ENCODE measurements around the gene MPV17L2. TPM values are rescaled to one million over a fixed set of nuclear protein-coding genes. Genes with fewer than 3 reads are reported as not detected.

Gene MPV17L2
- polyA plus RNA-seq, 2 of the 4 experiments (the other 2 are of a cell fraction), result 8.3 to 13.9 TPM

GRCh38 chr19:18216789-18217188 is 23.8 kb downstream of the MPV17L2 start:
- no peaks in the 10 kb centered on the region for H3K9me3 ChIP-seq
- POLR2A ChIA-PET, result no interaction called here
- no peak overlapping the region for H3K27ac ChIP-seq
- H3K4me3 ChIP-seq, result no peak overlapping the region
- 93% methylated on average over 8 of the region's 8 CpGs for WGBS (ENCODE audit: missing lambda C conversion rate)
- H3K4me1 ChIP-seq, result peaks cover 4% of the 10 kb centered on the region; the same call in 1 of the 3 replicates
- no peak overlapping the region for H3K4me2 ChIP-seq
- DNase-seq (ENCODE audit: low read depth in 1 of 2, low spot score in 1 of 2), result no peak
- CTCF ChIA-PET, result interaction anchor here (1.2 kb wide), 1 partner anchor 35 kb away, joined by 3 read pairs; no protein-coding TSS in a partner anchor
- no peak for ATAC-seq
- FAIRE-seq, result no peak
- TF ChIP-seq RARB (CRISPR knock-in tag; IDR thresholded peaks at IDR 0.05), result no peak
- no peak for TF ChIP-seq ZSCAN20 (CRISPR knock-in tag; IDR thresholded peaks at IDR 0.05)
- TF ChIP-seq, protein P1, sequence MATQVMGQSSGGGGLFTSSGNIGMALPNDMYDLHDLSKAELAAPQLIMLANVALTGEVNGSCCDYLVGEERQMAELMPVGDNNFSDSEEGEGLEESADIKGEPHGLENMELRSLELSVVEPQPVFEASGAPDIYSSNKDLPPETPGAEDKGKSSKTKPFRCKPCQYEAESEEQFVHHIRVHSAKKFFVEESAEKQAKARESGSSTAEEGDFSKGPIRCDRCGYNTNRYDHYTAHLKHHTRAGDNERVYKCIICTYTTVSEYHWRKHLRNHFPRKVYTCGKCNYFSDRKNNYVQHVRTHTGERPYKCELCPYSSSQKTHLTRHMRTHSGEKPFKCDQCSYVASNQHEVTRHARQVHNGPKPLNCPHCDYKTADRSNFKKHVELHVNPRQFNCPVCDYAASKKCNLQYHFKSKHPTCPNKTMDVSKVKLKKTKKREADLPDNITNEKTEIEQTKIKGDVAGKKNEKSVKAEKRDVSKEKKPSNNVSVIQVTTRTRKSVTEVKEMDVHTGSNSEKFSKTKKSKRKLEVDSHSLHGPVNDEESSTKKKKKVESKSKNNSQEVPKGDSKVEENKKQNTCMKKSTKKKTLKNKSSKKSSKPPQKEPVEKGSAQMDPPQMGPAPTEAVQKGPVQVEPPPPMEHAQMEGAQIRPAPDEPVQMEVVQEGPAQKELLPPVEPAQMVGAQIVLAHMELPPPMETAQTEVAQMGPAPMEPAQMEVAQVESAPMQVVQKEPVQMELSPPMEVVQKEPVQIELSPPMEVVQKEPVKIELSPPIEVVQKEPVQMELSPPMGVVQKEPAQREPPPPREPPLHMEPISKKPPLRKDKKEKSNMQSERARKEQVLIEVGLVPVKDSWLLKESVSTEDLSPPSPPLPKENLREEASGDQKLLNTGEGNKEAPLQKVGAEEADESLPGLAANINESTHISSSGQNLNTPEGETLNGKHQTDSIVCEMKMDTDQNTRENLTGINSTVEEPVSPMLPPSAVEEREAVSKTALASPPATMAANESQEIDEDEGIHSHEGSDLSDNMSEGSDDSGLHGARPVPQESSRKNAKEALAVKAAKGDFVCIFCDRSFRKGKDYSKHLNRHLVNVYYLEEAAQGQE (IDR thresholded peaks at IDR 0.05), result no peak
- no peak for TF ChIP-seq JUN (IDR thresholded peaks at IDR 0.05)
- no peak for TF ChIP-seq MAZ (IDR thresholded peaks at IDR 0.05; ENCODE audit: borderline replicate concordance, low read depth, low read length)
- TF ChIP-seq TP53 (CRISPR knock-in tag; IDR thresholded peaks at IDR 0.05), result no peak
- TF ChIP-seq MAFK (IDR thresholded peaks at IDR 0.05; ENCODE audit: partially characterized antibody), result no peak
- no peak for TF ChIP-seq KDM1A (IDR thresholded peaks at IDR 0.05; ENCODE audit: low read depth)
- no peak for TF ChIP-seq ZC3H11A (IDR thresholded peaks at IDR 0.05)
- TF ChIP-seq PHF8 (IDR thresholded peaks at IDR 0.05; ENCODE audit: borderline replicate concordance, low read depth), result no peak
- TF ChIP-seq HOXA7 (CRISPR knock-in tag; IDR thresholded peaks at IDR 0.05), result no peak
- no peak for TF ChIP-seq FOXS1 (CRISPR knock-in tag; IDR thresholded peaks at IDR 0.05)
- no peak for TF ChIP-seq CBX2 (IDR thresholded peaks at IDR 0.05; ENCODE audit: borderline replicate concordance, low read depth)
- TF ChIP-seq ZNF302 (CRISPR knock-in tag; IDR thresholded peaks at IDR 0.05), result no peak
- TF ChIP-seq RNF2 (IDR thresholded peaks at IDR 0.05; ENCODE audit: borderline replicate concordance, low read depth), result no peak
- TF ChIP-seq CBX8 (IDR thresholded peaks at IDR 0.05), result no peak
- TF ChIP-seq HOXB5 (CRISPR knock-in tag; IDR thresholded peaks at IDR 0.05), result no peak
- TF ChIP-seq NR3C1 (IDR thresholded peaks at IDR 0.05), result no peak
- no peak for TF ChIP-seq EHF (CRISPR knock-in tag; IDR thresholded peaks at IDR 0.05)
- no peak for TF ChIP-seq POLR2AphosphoS2 (conservative IDR thresholded peaks at IDR 0.05; ENCODE audit: low read length)

DNA sequence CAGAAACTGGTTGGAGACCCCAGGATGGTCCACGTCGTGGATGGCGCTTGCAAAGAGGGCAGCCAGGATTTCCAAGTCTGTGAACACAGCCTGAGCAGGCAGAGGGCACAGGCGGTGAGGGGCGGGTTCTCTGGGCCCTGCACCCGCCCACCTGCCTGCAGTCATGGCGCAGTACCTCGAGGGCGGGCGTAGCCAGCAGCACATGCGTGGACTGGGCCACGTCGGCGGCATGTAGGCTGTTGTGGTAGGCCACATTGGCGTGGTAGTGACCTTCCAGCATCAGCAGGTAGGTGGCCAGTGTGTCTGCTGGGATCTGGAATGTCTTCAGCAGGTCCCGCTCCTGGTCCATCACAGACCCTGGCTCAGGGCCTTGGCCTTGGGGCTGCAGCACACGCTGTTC is 25.1 kb downstream of the MPV17L2 start:
- FAIRE-seq (no peak), DNase-seq (ENCODE audit: low read depth in 1 of 2, low spot score in 1 of 2) (no peak), ATAC-seq (no peak)
- Histone ChIP-seq H3K4me1 (peaks cover 4% of the 10 kb centered on the region; the same call in 1 of the 3 replicates), H3K9me3 (no peaks in the 10 kb centered on the region), H3K27ac (no peak overlapping the region), H3K4me2 (no peak overlapping the region), H3K4me3 (no peak overlapping the region)
- POLR2A ChIA-PET, result no interaction called here
- TF ChIP-seq EP300 (IDR thresholded peaks at IDR 0.05), result no peak
- no peak for TF ChIP-seq MYC (IDR thresholded peaks at IDR 0.05; ENCODE audit: borderline replicate concordance, low read length)
- TF ChIP-seq, protein P2, sequence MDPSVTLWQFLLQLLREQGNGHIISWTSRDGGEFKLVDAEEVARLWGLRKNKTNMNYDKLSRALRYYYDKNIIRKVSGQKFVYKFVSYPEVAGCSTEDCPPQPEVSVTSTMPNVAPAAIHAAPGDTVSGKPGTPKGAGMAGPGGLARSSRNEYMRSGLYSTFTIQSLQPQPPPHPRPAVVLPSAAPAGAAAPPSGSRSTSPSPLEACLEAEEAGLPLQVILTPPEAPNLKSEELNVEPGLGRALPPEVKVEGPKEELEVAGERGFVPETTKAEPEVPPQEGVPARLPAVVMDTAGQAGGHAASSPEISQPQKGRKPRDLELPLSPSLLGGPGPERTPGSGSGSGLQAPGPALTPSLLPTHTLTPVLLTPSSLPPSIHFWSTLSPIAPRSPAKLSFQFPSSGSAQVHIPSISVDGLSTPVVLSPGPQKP (IDR thresholded peaks at IDR 0.05; ENCODE audit: low read depth, low read length), result no peak
- TF ChIP-seq NPAS2 (CRISPR knock-in tag; IDR thresholded peaks at IDR 0.05; ENCODE audit: borderline replicate concordance), result no peak
- TF ChIP-seq SREBF2 (IDR thresholded peaks at IDR 0.05), result no peak
- no peak for TF ChIP-seq RNF2 (IDR thresholded peaks at IDR 0.05; ENCODE audit: borderline replicate concordance, low read depth)
- no peak for TF ChIP-seq JUN (IDR thresholded peaks at IDR 0.05)
- TF ChIP-seq CBX2 (IDR thresholded peaks at IDR 0.05; ENCODE audit: borderline replicate concordance, low read depth), result no peak
- TF ChIP-seq MAFK (IDR thresholded peaks at IDR 0.05; ENCODE audit: partially characterized antibody), result no peak
- no peak for TF ChIP-seq HES2 (IDR thresholded peaks at IDR 0.05)
- TF ChIP-seq POLR2AphosphoS2 (conservative IDR thresholded peaks at IDR 0.05; ENCODE audit: low read length), result no peak
- no peak for TF ChIP-seq HOXB13 (CRISPR knock-in tag; IDR thresholded peaks at IDR 0.05; ENCODE audit: low read depth)
- TF ChIP-seq EHF (CRISPR knock-in tag; IDR thresholded peaks at IDR 0.05), result no peak
- no peak for TF ChIP-seq CHD2 (IDR thresholded peaks at IDR 0.05; ENCODE audit: low read length, partially characterized antibody)
- TF ChIP-seq ZSCAN20 (CRISPR knock-in tag; IDR thresholded peaks at IDR 0.05), result no peak
- no peak for TF ChIP-seq HEYL (CRISPR knock-in tag; IDR thresholded peaks at IDR 0.05)
- CTCF ChIA-PET, result interaction anchor here (0.9 to 2.5 kb wide), 3 partner anchors 10 to 34 kb away, joined by 3 to 11 read pairs (median 4); no protein-coding TSS in a partner anchor
- WGBS (ENCODE audit: missing lambda C conversion rate), result 81% methylated on average over 11 of the region's 17 CpGs

All from A549 (cell line).